Astrocyte (in vitro differentiated cells and primary cell): ENCODE measurements around the gene INTS12. TPM values are rescaled to one million over a fixed set of nuclear protein-coding genes. Genes with fewer than 3 reads are reported as not detected.

ENCODE experiments used
- DNase-seq: peaks from one replicate; pipeline ENCODE4 v3.0.0-alpha.2; 2010; ENCODE audit warnings: low read depth
- FAIRE-seq: peaks from 2 replicates; lab custom pipeline; 2011; peaks lifted over from hg19 to GRCh38; lab: Jason Lieb, UNC
- H2AFZ ChIP-seq: 2 replicates; pipeline ENCODE4 v1.6.0; 2012; ENCODE audit warnings: low read depth, low read length, inconsistent platforms
- H3K27ac ChIP-seq: 2 replicates; pipeline ENCODE4 v1.5.1; 2011; ENCODE audit warnings: low read depth, low read length, inconsistent platforms
- H3K27me3 ChIP-seq: 2 replicates; pipeline ENCODE4 v1.6.0; 2011; ENCODE audit warnings: low read length, inconsistent platforms; ENCODE audit not compliant: insufficient read depth
- H3K36me3 ChIP-seq: 2 replicates; pipeline ENCODE4 v1.5.1; 2011; ENCODE audit warnings: low read length, inconsistent platforms; ENCODE audit not compliant: insufficient read depth
- H3K4me1 ChIP-seq: 2 replicates; pipeline ENCODE4 v1.5.1; 2011; ENCODE audit warnings: low read length, inconsistent platforms; ENCODE audit not compliant: insufficient read depth
- H3K4me2 ChIP-seq: 2 replicates; pipeline ENCODE4 v1.6.0; 2012; ENCODE audit warnings: low read length, inconsistent platforms
- H3K4me3 ChIP-seq: 2 replicates; pipeline ENCODE4 v1.5.1; 2011; ENCODE audit warnings: low read depth, mild to moderate bottlenecking, low read length, inconsistent platforms; ENCODE audit not compliant: insufficient read depth
- H3K79me2 ChIP-seq: 2 replicates; pipeline ENCODE4 v1.6.0; 2012; ENCODE audit warnings: mild to moderate bottlenecking, low read length, inconsistent platforms; ENCODE audit not compliant: insufficient read depth
- H3K9ac ChIP-seq: 2 replicates; pipeline ENCODE4 v1.6.0; 2012; ENCODE audit warnings: mild to moderate bottlenecking, low read length, inconsistent platforms
- H3K9me3 ChIP-seq: 2 replicates; pipeline ENCODE4 v1.5.1; 2012; ENCODE audit warnings: low read depth, mild to moderate bottlenecking, low read length, inconsistent platforms; ENCODE audit not compliant: insufficient read depth
- H4K20me1 ChIP-seq: 2 replicates; pipeline ENCODE4 v1.6.0; 2012; ENCODE audit warnings: low read length, inconsistent platforms; ENCODE audit not compliant: insufficient read depth
- H3K27ac Mint-ChIP-seq: one replicate; pipeline ENCODE4 v1.8.0; 2021; ENCODE audit warnings: mild to moderate bottlenecking, mixed read lengths; ENCODE audit not compliant: unreplicated experiment
- H3K27me3 Mint-ChIP-seq: one replicate; pipeline ENCODE4 v1.8.0; 2021; ENCODE audit warnings: low read depth, mixed read lengths; ENCODE audit not compliant: unreplicated experiment
- H3K36me3 Mint-ChIP-seq: one replicate; pipeline ENCODE4 v1.8.0; 2021; ENCODE audit warnings: low read depth, mixed read lengths; ENCODE audit not compliant: unreplicated experiment
- H3K4me1 Mint-ChIP-seq: one replicate; pipeline ENCODE4 v1.8.0; 2021; ENCODE audit warnings: low read depth, mixed read lengths; ENCODE audit not compliant: unreplicated experiment
- H3K4me3 Mint-ChIP-seq: one replicate; pipeline ENCODE4 v1.8.0; 2021; ENCODE audit warnings: mild to moderate bottlenecking, moderate library complexity, mixed read lengths; ENCODE audit not compliant: unreplicated experiment
- H3K9me3 Mint-ChIP-seq: one replicate; pipeline ENCODE4 v1.8.0; 2021; ENCODE audit warnings: mild to moderate bottlenecking, mixed read lengths; ENCODE audit not compliant: unreplicated experiment
- EZH2 ChIP-seq: IDR thresholded peaks from 2 replicates; pipeline ENCODE4 v1.6.1; 2012; ENCODE audit warnings: mild to moderate bottlenecking, low read length, inconsistent platforms; ENCODE audit not compliant: insufficient read depth
- total RNA-seq: library from RNA; stranded (reverse); gene quantifications from 2 replicates; pipeline ENCODE4 v1.2.1, GENCODE V29; 2021
- TF ChIP-seq, protein P1 (sequence below): IDR thresholded peaks from 2 replicates; pipeline ENCODE4 v1.5.1; 2011; ENCODE audit warnings: low read depth, mild to moderate bottlenecking, inconsistent platforms, low read length, moderate library complexity; ENCODE audit not compliant: insufficient read depth

The INTS12 gene
- total RNA-seq, 1 donor from 2014 or later: 21.9 TPM

DNA sequence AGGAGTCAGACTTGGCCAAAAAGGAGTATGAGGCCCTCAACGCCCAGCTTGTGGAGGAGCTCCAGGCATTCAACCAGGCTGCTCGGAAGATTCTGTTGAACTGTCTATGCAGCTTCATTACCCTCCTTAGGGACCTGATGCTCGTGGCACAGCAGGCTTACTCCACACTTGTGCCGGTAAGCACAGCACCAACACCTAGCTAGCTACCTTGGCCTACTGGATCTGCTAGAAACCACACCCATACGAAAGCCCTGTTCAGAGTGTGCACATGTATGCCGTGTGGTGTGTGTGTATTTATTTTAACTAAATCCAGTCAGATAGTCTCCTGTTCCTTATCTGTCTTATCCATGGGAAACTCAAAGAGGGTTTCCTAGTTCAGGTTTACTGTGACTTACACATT is 49.3 kb downstream of the INTS12 start:
- FAIRE-seq: no peak
- DNase-seq: no peak
- Mint-ChIP-seq H3K4me3 (no peak overlapping the region), H3K27ac (no peak overlapping the region), H3K27me3 (no peaks in the 10 kb centered on the region), H3K4me1 (no peaks in the 10 kb centered on the region), H3K9me3 (no peaks in the 10 kb centered on the region), H3K36me3 (no peaks in the 10 kb centered on the region)
- Histone ChIP-seq H3K27me3 (no peaks in the 10 kb centered on the region), H3K36me3 (no peaks in the 10 kb centered on the region), H4K20me1 (no peaks in the 10 kb centered on the region), H2AFZ (no peak overlapping the region), H3K27ac (no peak overlapping the region), H3K4me2 (no peak overlapping the region), H3K9ac (no peak overlapping the region), H3K9me3 (no peaks in the 10 kb centered on the region), H3K79me2 (no peaks in the 10 kb centered on the region), H3K4me3 (no peak overlapping the region), H3K4me1 (no peaks in the 10 kb centered on the region)
- TF ChIP-seq, protein P1, sequence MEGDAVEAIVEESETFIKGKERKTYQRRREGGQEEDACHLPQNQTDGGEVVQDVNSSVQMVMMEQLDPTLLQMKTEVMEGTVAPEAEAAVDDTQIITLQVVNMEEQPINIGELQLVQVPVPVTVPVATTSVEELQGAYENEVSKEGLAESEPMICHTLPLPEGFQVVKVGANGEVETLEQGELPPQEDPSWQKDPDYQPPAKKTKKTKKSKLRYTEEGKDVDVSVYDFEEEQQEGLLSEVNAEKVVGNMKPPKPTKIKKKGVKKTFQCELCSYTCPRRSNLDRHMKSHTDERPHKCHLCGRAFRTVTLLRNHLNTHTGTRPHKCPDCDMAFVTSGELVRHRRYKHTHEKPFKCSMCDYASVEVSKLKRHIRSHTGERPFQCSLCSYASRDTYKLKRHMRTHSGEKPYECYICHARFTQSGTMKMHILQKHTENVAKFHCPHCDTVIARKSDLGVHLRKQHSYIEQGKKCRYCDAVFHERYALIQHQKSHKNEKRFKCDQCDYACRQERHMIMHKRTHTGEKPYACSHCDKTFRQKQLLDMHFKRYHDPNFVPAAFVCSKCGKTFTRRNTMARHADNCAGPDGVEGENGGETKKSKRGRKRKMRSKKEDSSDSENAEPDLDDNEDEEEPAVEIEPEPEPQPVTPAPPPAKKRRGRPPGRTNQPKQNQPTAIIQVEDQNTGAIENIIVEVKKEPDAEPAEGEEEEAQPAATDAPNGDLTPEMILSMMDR: no peak
- no peak for TF ChIP-seq EZH2

DNA sequence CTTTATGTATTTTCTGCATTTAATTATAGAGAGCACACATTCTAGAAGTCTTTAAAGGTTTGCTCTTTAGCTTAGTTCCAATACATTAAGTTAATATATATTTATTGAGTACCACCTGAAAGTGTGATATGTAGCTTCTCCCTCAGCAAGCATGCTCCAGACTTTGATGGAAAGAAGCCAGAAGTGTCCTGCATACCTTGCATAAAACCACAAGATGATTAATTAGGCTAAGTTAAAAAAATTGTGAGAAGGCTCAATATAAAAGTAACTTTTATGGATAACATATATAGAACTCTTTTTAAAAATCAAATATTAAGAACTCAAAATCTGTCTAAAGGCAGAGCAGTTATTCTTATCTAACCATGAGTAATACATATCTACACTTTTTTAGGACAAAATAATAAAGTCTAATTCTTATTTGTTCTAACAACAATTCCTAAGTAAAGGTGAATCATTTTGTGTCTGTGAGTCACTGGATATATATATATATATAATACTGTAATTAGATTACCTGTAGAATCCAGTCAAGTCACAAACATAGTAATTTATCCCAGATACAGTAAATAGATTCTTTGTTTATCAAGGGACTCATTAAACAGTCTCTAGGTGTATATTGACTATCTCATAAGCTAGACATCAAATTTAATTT is 51.2 kb downstream of the INTS12 start:
- no peak overlapping the region for H3K27ac ChIP-seq
- Mint-ChIP-seq H3K36me3 (no peaks in the 10 kb centered on the region), H3K27ac (no peak overlapping the region), H3K4me3 (no peak overlapping the region), H3K9me3 (no peaks in the 10 kb centered on the region), H3K27me3 (no peaks in the 10 kb centered on the region), H3K4me1 (no peaks in the 10 kb centered on the region)
- H3K27me3 ChIP-seq: no peaks in the 10 kb centered on the region
- H3K4me1 ChIP-seq: no peaks in the 10 kb centered on the region
- H3K9ac ChIP-seq: no peak overlapping the region
- FAIRE-seq (no peak), DNase-seq (peak; percentile 12)
- TF ChIP-seq EZH2: no peak
- TF ChIP-seq, protein P1: no peak
- no peaks in the 10 kb centered on the region for H3K9me3 ChIP-seq
- no peaks in the 10 kb centered on the region for H3K79me2 ChIP-seq
- no peak overlapping the region for H3K4me2 ChIP-seq
- no peak overlapping the region for H3K4me3 ChIP-seq
- no peak overlapping the region for H2AFZ ChIP-seq
- no peaks in the 10 kb centered on the region for H3K36me3 ChIP-seq
- H4K20me1 ChIP-seq: no peaks in the 10 kb centered on the region

DNA sequence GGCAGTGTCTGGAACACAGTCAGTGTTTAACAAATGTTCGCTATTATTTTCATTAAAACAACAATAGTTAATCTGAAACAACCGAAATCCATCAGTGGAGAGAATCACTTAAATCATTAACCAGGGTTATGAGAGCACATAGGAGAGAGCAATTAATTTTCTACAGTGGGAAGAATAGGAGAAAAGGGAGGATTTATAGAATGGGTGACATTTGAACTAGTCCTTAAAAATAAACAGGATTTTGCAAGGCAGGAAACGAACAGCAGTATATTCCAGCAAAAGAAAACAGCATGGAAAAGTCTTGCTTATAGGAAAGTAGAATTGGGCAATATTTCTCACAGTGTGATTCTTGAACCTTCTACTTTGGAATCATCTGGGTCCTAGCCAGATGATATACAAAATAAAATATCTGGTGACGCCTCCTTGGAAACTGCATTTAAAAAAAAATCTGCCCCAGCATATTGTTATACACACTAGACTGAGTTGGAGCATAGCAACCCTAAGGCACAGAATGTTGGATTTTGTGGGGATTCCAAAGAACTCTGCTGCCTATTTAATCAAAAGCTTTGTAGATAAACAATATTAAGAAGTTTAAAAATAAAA is 56.1 kb downstream of the INTS12 start:
- Histone ChIP-seq H3K4me1 (no peaks in the 10 kb centered on the region), H3K4me2 (no peak overlapping the region), H2AFZ (no peak overlapping the region), H3K9ac (no peak overlapping the region), H4K20me1 (no peaks in the 10 kb centered on the region), H3K27me3 (no peaks in the 10 kb centered on the region), H3K36me3 (no peaks in the 10 kb centered on the region), H3K9me3 (no peaks in the 10 kb centered on the region), H3K79me2 (no peaks in the 10 kb centered on the region), H3K27ac (no peak overlapping the region), H3K4me3 (no peak overlapping the region)
- Mint-ChIP-seq H3K36me3 (no peaks in the 10 kb centered on the region), H3K9me3 (no peaks in the 10 kb centered on the region), H3K27me3 (no peaks in the 10 kb centered on the region), H3K4me3 (no peak overlapping the region), H3K27ac (no peak overlapping the region), H3K4me1 (no peaks in the 10 kb centered on the region)
- no peak for FAIRE-seq
- TF ChIP-seq, protein P1: no peak
- no peak for TF ChIP-seq EZH2
- DNase-seq: no peak
